ENCODE results near the gene NR1D1.

- TF ChIP-seq CTCF (IDR thresholded peaks at IDR 0.05 in 2 of 3, conservative IDR thresholded peaks at IDR 0.05 in 1 of 3; ENCODE audit: borderline replicate concordance in 1 of 3, insufficient read depth in 1 of 3, low read depth in 2 of 3, low read length in 2 of 3): no peak
- TF ChIP-seq RAD21 (IDR thresholded peaks at IDR 0.05; ENCODE audit: low read depth): no peak
- TF ChIP-seq REST (IDR thresholded peaks at IDR 0.05; ENCODE audit: low read depth): no peak
Observed at GRCh38 chr17:40091691-40092397, 8.5 kb downstream of the NR1D1 start.
